HuH-7.5 (cell line): ENCODE measurements around the gene FOSL1.

Source experiments
- DNase-seq: peaks from one replicate; pipeline ENCODE4 v3.0.0; 2011; ENCODE audit warnings: low spot score

FOSL1 gene

GRCh38 chr11:65900125-65900898 lies at the start of gene FOSL1:
TSS of gene FOSL1 (minus strand) at chr11:65900388. CDS start at chr11:65900339, 49 bp downstream.
- peak; percentile 78 for DNase-seq

GRCh38 chr11:65947603-65948125 lies 47.5 kb upstream of the FOSL1 start:
- no peak for DNase-seq

- DNase-seq: no peak
Measured at GRCh38 chr11:65947133-65947532, 46.9 kb upstream of the FOSL1 start.

- DNase-seq: no peak
Measured at GRCh38 chr11:65946655-65947054, 46.5 kb upstream of the FOSL1 start.

- DNase-seq: no peak
Measured at GRCh38 chr11:65945941-65946558, 45.9 kb upstream of the FOSL1 start.

- no peak for DNase-seq
Measured at GRCh38 chr11:65945430-65945911, 45.3 kb upstream of the FOSL1 start, which contains the start of gene TSGA10IP. TSS of gene TSGA10IP (plus strand) at chr11:65945480. CDS start at chr11:65945676, 196 bp downstream.

- no peak for DNase-seq
Measured at GRCh38 chr11:65944767-65945166, 44.6 kb upstream of the FOSL1 start.

- DNase-seq: no peak
Measured at GRCh38 chr11:65944191-65944590, 44.0 kb upstream of the FOSL1 start.

DNA sequence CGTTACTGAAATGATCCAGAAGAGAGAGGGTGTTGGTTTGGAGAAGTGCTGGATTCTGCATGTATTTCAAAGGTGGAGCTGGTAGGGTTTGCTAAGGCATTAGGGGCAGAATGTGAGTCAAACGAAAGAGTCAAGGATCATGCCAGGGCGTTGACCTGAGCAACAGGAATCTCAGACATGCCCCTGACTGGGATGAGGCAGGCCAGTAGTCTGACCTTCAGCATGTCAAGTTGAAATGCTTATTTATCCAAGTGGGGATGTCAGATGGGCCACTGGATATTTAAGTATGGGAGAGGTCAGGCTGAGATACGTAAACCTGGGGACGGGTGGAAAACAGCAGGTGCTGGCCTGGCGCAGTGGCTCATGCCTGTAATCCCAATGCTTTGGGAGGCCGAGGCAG lies 42.3 kb upstream of the FOSL1 start:
- no peak for DNase-seq

- no peak for DNase-seq
Measured at GRCh38 chr11:65941720-65942310, 41.6 kb upstream of the FOSL1 start.

GRCh38 chr11:65937766-65938165 lies 37.6 kb upstream of the FOSL1 start:
- no peak for DNase-seq

DNA sequence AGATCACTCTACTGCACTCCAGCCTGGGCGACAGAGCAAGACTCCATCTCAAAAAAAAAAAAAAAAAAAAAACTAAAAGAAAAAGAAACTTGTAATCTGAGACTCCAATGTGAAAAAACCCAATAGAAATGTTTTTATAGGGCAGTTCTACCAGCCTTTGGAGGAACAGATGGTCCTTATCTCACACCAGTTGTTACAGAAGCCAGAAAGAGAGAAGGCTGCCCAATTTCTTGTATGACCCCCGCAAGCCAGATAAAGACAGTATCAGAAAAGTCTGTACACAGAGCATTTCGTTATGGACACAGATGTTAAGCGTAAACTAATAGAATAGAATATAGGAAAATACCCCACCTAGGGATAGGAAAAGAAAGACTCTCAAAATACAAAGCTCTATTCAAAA lies 33.8 kb upstream of the FOSL1 start:
- no peak for DNase-seq

DNA sequence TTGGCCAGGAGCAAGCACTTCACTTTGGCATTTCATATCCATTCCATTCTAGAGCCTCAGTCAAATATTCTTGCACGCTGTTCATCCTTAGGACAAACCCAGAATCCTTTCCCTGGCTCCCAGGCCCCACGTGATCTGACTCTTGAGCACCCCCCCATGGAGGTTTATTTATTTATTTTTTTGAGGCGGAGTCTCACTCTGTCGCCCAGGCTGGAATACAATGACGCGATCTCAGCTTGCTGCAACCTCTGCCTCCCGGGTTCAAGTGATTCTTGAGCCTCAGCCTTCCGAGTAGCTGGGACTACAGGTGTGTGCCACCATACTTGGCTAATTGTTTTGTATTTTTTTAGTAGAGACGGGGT lies 32.4 kb upstream of the FOSL1 start:
- DNase-seq: no peak

- DNase-seq: no peak
Measured at GRCh38 chr11:65931773-65932557, 31.8 kb upstream of the FOSL1 start.

GRCh38 chr11:65928667-65929066 lies 28.5 kb upstream of the FOSL1 start:
- no peak for DNase-seq

- DNase-seq: no peak
Measured at GRCh38 chr11:65927904-65928397, 27.8 kb upstream of the FOSL1 start.

- no peak for DNase-seq
Measured at GRCh38 chr11:65925397-65925796, 25.2 kb upstream of the FOSL1 start.

DNA sequence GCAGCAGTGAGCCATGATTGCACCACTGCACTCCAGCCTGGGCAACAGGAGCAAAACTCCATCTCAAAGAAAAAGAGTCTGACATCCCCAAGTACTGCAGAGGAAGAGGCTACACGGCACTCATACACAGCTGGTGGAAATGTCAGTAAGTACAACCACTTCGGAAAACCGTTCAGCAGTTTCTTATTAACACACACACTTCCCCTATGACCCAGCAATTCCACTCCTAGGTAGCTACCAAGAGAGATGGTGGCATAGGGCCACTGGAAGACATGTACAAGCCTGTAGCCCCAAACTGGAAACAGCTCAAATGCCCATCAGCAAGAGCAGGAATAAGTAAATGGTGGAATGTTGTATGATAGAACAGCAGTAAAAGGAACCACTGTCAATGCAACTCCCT lies 22.4 kb upstream of the FOSL1 start:
- DNase-seq: no peak

DNA sequence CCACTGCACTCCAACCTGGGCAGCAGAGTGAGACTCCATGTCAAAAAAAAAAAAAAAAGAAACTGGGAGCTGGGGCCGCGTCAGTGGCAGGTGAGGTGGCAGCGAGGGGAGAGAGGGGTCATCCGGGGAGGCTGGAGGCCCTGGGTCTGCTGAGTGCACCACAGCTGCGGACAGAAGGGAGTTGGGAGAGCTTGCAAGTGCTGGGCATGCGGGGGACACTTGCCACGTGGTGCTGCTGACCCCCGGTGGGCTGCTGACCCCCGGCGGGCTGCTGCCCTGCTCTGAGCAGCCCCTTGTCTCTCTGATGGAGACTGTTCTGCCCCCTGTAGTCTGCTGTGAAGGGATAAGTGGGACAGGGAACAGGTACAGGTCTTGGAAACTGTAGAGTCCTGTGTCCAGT lies 21.7 kb upstream of the FOSL1 start:
- no peak for DNase-seq

- DNase-seq: no peak
Measured at GRCh38 chr11:65921033-65921555, 20.9 kb upstream of the FOSL1 start.

DNA sequence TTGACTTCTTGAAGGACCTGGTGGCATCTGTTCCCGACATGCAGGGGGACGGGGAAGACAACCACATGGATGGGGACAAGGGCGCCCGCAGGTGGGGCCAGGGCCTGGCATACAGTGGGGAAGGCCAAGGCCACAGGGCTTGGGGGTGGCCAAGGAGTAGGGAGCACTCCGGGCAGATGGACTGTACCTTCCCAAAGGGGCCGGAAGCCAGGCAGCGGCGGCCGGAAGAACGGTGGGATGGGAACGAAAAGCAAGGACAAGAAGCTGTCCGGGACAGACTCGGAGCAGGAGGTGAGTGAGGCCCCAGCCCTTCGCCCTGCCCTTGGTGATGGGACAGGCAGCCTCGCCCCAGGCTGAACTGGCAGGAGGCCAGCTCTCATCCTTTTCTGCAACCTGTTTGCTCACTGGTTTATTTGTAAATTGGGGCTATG lies 20.2 kb upstream of the FOSL1 start:
- DNase-seq: no peak
